A549 (cell line): ENCODE measurements around the gene CTCFL. TPM values are rescaled to one million over a fixed set of nuclear protein-coding genes. Genes with fewer than 3 reads are reported as not detected.

Experiments
- ATAC-seq, 2 experiments: fragments of 200-7000 bp in 1 of 2; fragments of >200 bp in 1 of 2; cut with Nextera tagmentation in 1 of 2; cut with Tn5 transposase in 1 of 2; 3 replicates each; pipeline versions ENCODE4 v1.8.0 to v1.9.1; 2018 to 2020; ENCODE audit warnings: mild to moderate bottlenecking in 1 of 2, moderate library complexity in 1 of 2
- CTCF ChIA-PET: fragments of 300-600 bp; sonication (Branson Sonifier 250); formaldehyde crosslinking; extraction: SDS; loops from one replicate; lab custom pipeline; 2021; ENCODE audit warnings: antibody characterized with exemption, inconsistent platforms; lab: Yijun Ruan, JAX
- POLR2A ChIA-PET: fragments of 350-600 bp; formaldehyde crosslinking; extraction: SDS; loops from one replicate; lab custom pipeline; 2021; ENCODE audit warnings: antibody characterized with exemption, inconsistent platforms; lab: Yijun Ruan, JAX
- DNase-seq, 2 experiments: peaks; one replicate each; pipeline versions ENCODE4 v3.0.0 to v3.0.0-alpha.2; 2011 to 2016; ENCODE audit warnings: low read depth in 1 of 2, low spot score in 1 of 2
- FAIRE-seq: peaks from 2 replicates; lab custom pipeline; 2011; peaks lifted over from hg19 to GRCh38; lab: Jason Lieb, UNC
- H3K27ac ChIP-seq, 2 experiments: fragments of >200 bp; sonication (Bioruptor Twin); formaldehyde crosslinking; 3 replicates each; pipeline ENCODE4 v1.5.1; 2016 to 2017
- H3K4me1 ChIP-seq: fragments of >200 bp; sonication (Bioruptor Twin); formaldehyde crosslinking; 3 replicates; pipeline ENCODE4 v1.6.1; 2016
- H3K4me2 ChIP-seq: fragments of >200 bp; sonication (Bioruptor Twin); formaldehyde crosslinking; 3 replicates; pipeline ENCODE4 v1.6.1; 2016
- H3K4me3 ChIP-seq: fragments of >200 bp; sonication (Bioruptor Twin); formaldehyde crosslinking; 3 replicates; pipeline ENCODE4 v1.5.1; 2016
- H3K9me3 ChIP-seq: fragments of >200 bp; sonication (Bioruptor Twin); formaldehyde crosslinking; 3 replicates; pipeline ENCODE4 v1.6.1; 2016
- BCL3 ChIP-seq: fragments of >200 bp; sonication (Bioruptor Twin); formaldehyde crosslinking; IDR thresholded peaks from 3 replicates; pipeline ENCODE4 v1.6.1; 2016
- CBX2 ChIP-seq: fragments of 200-600 bp; sonication (generic); IDR thresholded peaks from 2 replicates; pipeline ENCODE4 v1.6.1; 2016; ENCODE audit warnings: low read depth, mild to moderate bottlenecking, borderline replicate concordance
- CBX8 ChIP-seq: fragments of 200-600 bp; sonication (generic); IDR thresholded peaks from 2 replicates; pipeline ENCODE4 v1.6.1; 2016
- CEBPB ChIP-seq, 2 experiments: fragments of >200 bp in 1 of 2; sonication (Bioruptor Twin) in 1 of 2; formaldehyde crosslinking in 1 of 2; IDR thresholded peaks; 2 replicates each; pipeline ENCODE4 v1.6.1; 2012 to 2016
- E2F6 ChIP-seq: IDR thresholded peaks from 2 replicates; pipeline ENCODE4 v1.6.1; 2012; ENCODE audit warnings: low read depth, borderline replicate concordance
- EHF ChIP-seq: fragments of 250-450 bp; sonication (Bioruptor Pico); IDR thresholded peaks from 2 replicates; pipeline ENCODE4 v1.5.0; 2020; ENCODE audit warnings: mild to moderate bottlenecking
- ESRRA ChIP-seq: fragments of 150-350 bp; IDR thresholded peaks from 2 replicates; pipeline ENCODE4 v1.6.1; 2014; ENCODE audit warnings: mild to moderate bottlenecking, low read length, borderline replicate concordance
- HDAC2 ChIP-seq: fragments of 200-600 bp; sonication (generic); IDR thresholded peaks from 2 replicates; pipeline ENCODE4 v1.6.1; 2016
- HEYL ChIP-seq: fragments of 250-450 bp; sonication (Bioruptor Pico); IDR thresholded peaks from 2 replicates; pipeline ENCODE4 v1.8.0; 2021; ENCODE audit warnings: mild to moderate bottlenecking, moderate library complexity
- KDM5A ChIP-seq: fragments of 200-600 bp; sonication (generic); IDR thresholded peaks from 2 replicates; pipeline ENCODE4 v1.6.1; 2016; ENCODE audit warnings: antibody characterized with exemption, mild to moderate bottlenecking
- MAFK ChIP-seq: fragments of 450-650 bp; IDR thresholded peaks from 2 replicates; pipeline ENCODE4 v1.6.1; 2014; ENCODE audit not compliant: partially characterized antibody
- MYC ChIP-seq: IDR thresholded peaks from 2 replicates; pipeline ENCODE4 v1.6.1; 2012; ENCODE audit warnings: mild to moderate bottlenecking, inconsistent platforms, low read length, improper control_type of control experiment, borderline replicate concordance
- NPAS2 ChIP-seq: fragments of 250-450 bp; sonication (Bioruptor Pico); IDR thresholded peaks from 2 replicates; pipeline ENCODE4 v1.8.0; 2022; ENCODE audit warnings: mild to moderate bottlenecking, moderate library complexity, borderline replicate concordance
- PBX3 ChIP-seq: IDR thresholded peaks from 2 replicates; pipeline ENCODE4 v1.6.1; 2012
- RCOR1 ChIP-seq: fragments of 150-350 bp; IDR thresholded peaks from 2 replicates; pipeline ENCODE4 v1.6.1; 2014; ENCODE audit warnings: antibody characterized with exemption, low read length, low read depth
- RFX5 ChIP-seq: fragments of 450-650 bp; IDR thresholded peaks from 2 replicates; pipeline ENCODE4 v1.7.1; 2014; ENCODE audit warnings: antibody characterized with exemption, mild to moderate bottlenecking, moderate library complexity
- TP53 ChIP-seq: fragments of 250-450 bp; sonication (Bioruptor Pico); IDR thresholded peaks from 2 replicates; pipeline ENCODE4 v1.5.0; 2021; ENCODE audit warnings: mild to moderate bottlenecking, moderate library complexity
- WGBS: methylation state at CpG from one replicate; pipeline ENCODE4 v1.1.6; 2017; ENCODE audit errors: missing lambda C conversion rate; 5-methylcytosine and 5-hydroxymethylcytosine counted together
- polyA plus RNA-seq, 4 experiments: library from polyadenylated mRNA; depleted of rRNA in 3 of 4; stranded (reverse); fragments of >200 nt; fragmentation: RNase III in 1 of 4; extraction: RNeasy Plus Mini Kit Qiagen cat#74134 plus additional on column Dnase treatment in 1 of 4; gene quantifications; 2 replicates in 3 of 4; 3 replicates in 1 of 4; pipeline ENCODE4 v1.2.3, GENCODE V29; 2011 to 2017
- TF ChIP-seq, protein P1 (sequence below): fragments of >200 bp; sonication (Bioruptor Twin); formaldehyde crosslinking; IDR thresholded peaks from 3 replicates; pipeline ENCODE4 v1.5.1; 2016
- TF ChIP-seq, protein P2 (sequence below): fragments of 150-350 bp; IDR thresholded peaks from 2 replicates; pipeline ENCODE4 v1.6.1; 2014; ENCODE audit warnings: low read depth, mild to moderate bottlenecking, low read length
- TF ChIP-seq, protein P3 (sequence below): fragments of 200-600 bp; sonication (generic); IDR thresholded peaks from 2 replicates; pipeline ENCODE4 v1.6.1; 2016; ENCODE audit warnings: antibody characterized with exemption, mild to moderate bottlenecking, moderate library complexity

CTCFL gene
- polyA plus RNA-seq, 2 of the 4 experiments (the other 2 are of a cell fraction) = 0.03 TPM

DNA sequence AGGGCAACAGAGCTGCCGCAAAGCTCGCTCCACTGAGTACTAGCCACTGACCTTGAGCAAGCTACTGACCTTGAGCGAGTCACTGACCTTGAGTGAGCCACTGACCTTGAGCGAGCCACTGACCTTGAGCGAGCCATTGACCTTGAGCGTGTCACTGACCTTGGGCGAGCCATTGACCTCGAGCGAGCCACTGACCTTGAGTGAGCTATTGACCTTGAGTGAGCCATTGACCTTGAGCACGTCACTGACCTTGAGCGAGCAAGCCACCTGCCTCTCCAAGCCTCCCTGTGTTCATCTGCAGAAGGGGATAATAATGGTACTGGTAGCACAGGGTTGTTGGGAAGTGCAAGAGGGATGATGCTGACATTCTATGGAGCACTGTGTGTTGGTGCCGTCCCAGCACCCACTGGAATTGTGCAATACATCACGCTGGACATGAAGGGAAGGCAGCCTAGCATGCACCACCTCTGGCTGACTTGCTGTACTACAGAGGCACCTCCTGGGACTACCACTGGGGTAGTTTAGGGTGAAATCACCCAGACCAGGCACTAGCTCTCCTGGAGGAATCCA lies 60.2 kb downstream of the CTCFL start:
- TF ChIP-seq ESRRA = peak; percentile 96
- no peak for TF ChIP-seq HDAC2
- no peak for TF ChIP-seq HEYL (CRISPR knock-in tag)
- peak; percentile 54 to 94; a peak in 3 of 4 replicates for TF ChIP-seq CEBPB (IDR thresholded peaks at IDR 0.05)
- TF ChIP-seq RCOR1 = no peak
- no peak for TF ChIP-seq CBX8
- TF ChIP-seq, all 56 proteins: peak for 2
- Histone ChIP-seq H3K4me3 (no peak overlapping the region), H3K4me1 (no peaks in the 10 kb centered on the region), H3K27ac (no peak overlapping the region), H3K4me2 (no peak overlapping the region), H3K9me3 (no peaks in the 10 kb centered on the region)
- DNase-seq (peak; percentile 63 to 71), FAIRE-seq (no peak), ATAC-seq (peak; percentile 73 to 89)
- WGBS = 39% methylated on average over 10 of the region's 13 CpGs
- CTCF ChIA-PET = interaction anchor here (1.1 to 2.7 kb wide), 3 partner anchors 10 to 31 kb away, joined by 3 to 7 read pairs (median 4); no protein-coding TSS in a partner anchor
- POLR2A ChIA-PET = no interaction called here

GRCh38 chr20:57462781-57463180 lies 62.2 kb downstream of the CTCFL start:
- no peak for FAIRE-seq
- no peak for ATAC-seq
- 83% methylated on average over 8 of the region's 8 CpGs for WGBS
- no peak overlapping the region for H3K4me2 ChIP-seq
- H3K9me3 ChIP-seq = no peaks in the 10 kb centered on the region
- H3K4me1 ChIP-seq = no peaks in the 10 kb centered on the region
- H3K4me3 ChIP-seq = no peak overlapping the region
- TF ChIP-seq, protein P1, sequence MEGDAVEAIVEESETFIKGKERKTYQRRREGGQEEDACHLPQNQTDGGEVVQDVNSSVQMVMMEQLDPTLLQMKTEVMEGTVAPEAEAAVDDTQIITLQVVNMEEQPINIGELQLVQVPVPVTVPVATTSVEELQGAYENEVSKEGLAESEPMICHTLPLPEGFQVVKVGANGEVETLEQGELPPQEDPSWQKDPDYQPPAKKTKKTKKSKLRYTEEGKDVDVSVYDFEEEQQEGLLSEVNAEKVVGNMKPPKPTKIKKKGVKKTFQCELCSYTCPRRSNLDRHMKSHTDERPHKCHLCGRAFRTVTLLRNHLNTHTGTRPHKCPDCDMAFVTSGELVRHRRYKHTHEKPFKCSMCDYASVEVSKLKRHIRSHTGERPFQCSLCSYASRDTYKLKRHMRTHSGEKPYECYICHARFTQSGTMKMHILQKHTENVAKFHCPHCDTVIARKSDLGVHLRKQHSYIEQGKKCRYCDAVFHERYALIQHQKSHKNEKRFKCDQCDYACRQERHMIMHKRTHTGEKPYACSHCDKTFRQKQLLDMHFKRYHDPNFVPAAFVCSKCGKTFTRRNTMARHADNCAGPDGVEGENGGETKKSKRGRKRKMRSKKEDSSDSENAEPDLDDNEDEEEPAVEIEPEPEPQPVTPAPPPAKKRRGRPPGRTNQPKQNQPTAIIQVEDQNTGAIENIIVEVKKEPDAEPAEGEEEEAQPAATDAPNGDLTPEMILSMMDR = no peak
- TF ChIP-seq MYC (no peak), KDM5A (no peak), MAFK (no peak), BCL3 (no peak), ESRRA (no peak), EHF (CRISPR knock-in tag) (no peak), E2F6 (no peak), PBX3 (no peak), TP53 (CRISPR knock-in tag) (no peak), CBX2 (no peak), RCOR1 (no peak), RFX5 (no peak), CEBPB (IDR thresholded peaks at IDR 0.05) (no peak), NPAS2 (no peak)
- TF ChIP-seq, protein P2, sequence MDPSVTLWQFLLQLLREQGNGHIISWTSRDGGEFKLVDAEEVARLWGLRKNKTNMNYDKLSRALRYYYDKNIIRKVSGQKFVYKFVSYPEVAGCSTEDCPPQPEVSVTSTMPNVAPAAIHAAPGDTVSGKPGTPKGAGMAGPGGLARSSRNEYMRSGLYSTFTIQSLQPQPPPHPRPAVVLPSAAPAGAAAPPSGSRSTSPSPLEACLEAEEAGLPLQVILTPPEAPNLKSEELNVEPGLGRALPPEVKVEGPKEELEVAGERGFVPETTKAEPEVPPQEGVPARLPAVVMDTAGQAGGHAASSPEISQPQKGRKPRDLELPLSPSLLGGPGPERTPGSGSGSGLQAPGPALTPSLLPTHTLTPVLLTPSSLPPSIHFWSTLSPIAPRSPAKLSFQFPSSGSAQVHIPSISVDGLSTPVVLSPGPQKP = no peak
- TF ChIP-seq, protein P3, sequence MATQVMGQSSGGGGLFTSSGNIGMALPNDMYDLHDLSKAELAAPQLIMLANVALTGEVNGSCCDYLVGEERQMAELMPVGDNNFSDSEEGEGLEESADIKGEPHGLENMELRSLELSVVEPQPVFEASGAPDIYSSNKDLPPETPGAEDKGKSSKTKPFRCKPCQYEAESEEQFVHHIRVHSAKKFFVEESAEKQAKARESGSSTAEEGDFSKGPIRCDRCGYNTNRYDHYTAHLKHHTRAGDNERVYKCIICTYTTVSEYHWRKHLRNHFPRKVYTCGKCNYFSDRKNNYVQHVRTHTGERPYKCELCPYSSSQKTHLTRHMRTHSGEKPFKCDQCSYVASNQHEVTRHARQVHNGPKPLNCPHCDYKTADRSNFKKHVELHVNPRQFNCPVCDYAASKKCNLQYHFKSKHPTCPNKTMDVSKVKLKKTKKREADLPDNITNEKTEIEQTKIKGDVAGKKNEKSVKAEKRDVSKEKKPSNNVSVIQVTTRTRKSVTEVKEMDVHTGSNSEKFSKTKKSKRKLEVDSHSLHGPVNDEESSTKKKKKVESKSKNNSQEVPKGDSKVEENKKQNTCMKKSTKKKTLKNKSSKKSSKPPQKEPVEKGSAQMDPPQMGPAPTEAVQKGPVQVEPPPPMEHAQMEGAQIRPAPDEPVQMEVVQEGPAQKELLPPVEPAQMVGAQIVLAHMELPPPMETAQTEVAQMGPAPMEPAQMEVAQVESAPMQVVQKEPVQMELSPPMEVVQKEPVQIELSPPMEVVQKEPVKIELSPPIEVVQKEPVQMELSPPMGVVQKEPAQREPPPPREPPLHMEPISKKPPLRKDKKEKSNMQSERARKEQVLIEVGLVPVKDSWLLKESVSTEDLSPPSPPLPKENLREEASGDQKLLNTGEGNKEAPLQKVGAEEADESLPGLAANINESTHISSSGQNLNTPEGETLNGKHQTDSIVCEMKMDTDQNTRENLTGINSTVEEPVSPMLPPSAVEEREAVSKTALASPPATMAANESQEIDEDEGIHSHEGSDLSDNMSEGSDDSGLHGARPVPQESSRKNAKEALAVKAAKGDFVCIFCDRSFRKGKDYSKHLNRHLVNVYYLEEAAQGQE = no peak
- ChIA-PET POLR2A (no interaction called here), CTCF (interaction anchor here (0.5 kb wide), 1 partner anchor 48 kb away, joined by 3 read pairs; no protein-coding TSS in a partner anchor)
- no peak overlapping the region for H3K27ac ChIP-seq
- DNase-seq = no peak
